HEK293 (cell line): Measurements from ENCODE around the gene RGS14.

ENCODE experiments used
- GLIS2 ChIP-seq: fragments of 450-650 bp; formaldehyde crosslinking; IDR thresholded peaks from 2 replicates; pipeline ENCODE4 v1.5.1; 2016; ENCODE audit warnings: missing biosample characterization, missing genetic modification characterization
- IKZF3 ChIP-seq: fragments of 450-650 bp; IDR thresholded peaks from 2 replicates; pipeline ENCODE4 v1.5.0; 2018; ENCODE audit warnings: missing biosample characterization, mild to moderate bottlenecking, missing genetic modification characterization, moderate library complexity
- KLF1 ChIP-seq: fragments of 450-650 bp; formaldehyde crosslinking; IDR thresholded peaks from 2 replicates; pipeline ENCODE4 v1.5.1; 2016; ENCODE audit warnings: missing biosample characterization, missing genetic modification characterization
- SALL2 ChIP-seq: fragments of 450-650 bp; formaldehyde crosslinking; IDR thresholded peaks from 2 replicates; pipeline ENCODE4 v1.5.0; 2017; ENCODE audit warnings: missing biosample characterization, mild to moderate bottlenecking, missing genetic modification characterization, borderline replicate concordance
- SCRT1 ChIP-seq: fragments of 450-650 bp; formaldehyde crosslinking; IDR thresholded peaks from 2 replicates; pipeline ENCODE4 v1.5.1; 2016; ENCODE audit warnings: missing biosample characterization, missing genetic modification characterization, borderline replicate concordance
- SP2 ChIP-seq: fragments of 450-650 bp; formaldehyde crosslinking; IDR thresholded peaks from 2 replicates; pipeline ENCODE4 v1.5.1; 2016; ENCODE audit warnings: missing biosample characterization, missing genetic modification characterization
- TCF7L2 ChIP-seq: IDR thresholded peaks from 2 replicates; pipeline ENCODE4 v1.6.1; 2011; ENCODE audit warnings: low read depth, mild to moderate bottlenecking, inconsistent platforms, low read length, moderate library complexity, borderline replicate concordance
- TRIM28 ChIP-seq: IDR thresholded peaks from 2 replicates; pipeline ENCODE4 v1.6.1; 2011; ENCODE audit warnings: low read length, control low read depth, borderline replicate concordance
- ZBTB20 ChIP-seq: fragments of 450-650 bp; formaldehyde crosslinking; IDR thresholded peaks from 2 replicates; pipeline ENCODE4 v1.5.1; 2016; ENCODE audit warnings: missing biosample characterization, missing genetic modification characterization
- ZBTB26 ChIP-seq: fragments of 450-650 bp; formaldehyde crosslinking; optimal IDR thresholded peaks from 2 replicates; pipeline ENCODE3; 2016; ENCODE audit warnings: missing biosample characterization, mild to moderate bottlenecking, missing genetic modification characterization
- ZBTB6 ChIP-seq: fragments of 450-650 bp; formaldehyde crosslinking; IDR thresholded peaks from 2 replicates; pipeline ENCODE4 v1.5.1; 2017; ENCODE audit warnings: missing biosample characterization, missing genetic modification characterization
- ZBTB7A ChIP-seq: fragments of 450-650 bp; formaldehyde crosslinking; IDR thresholded peaks from 2 replicates; pipeline ENCODE4 v1.5.1; 2016; ENCODE audit warnings: low read depth, missing biosample characterization, missing genetic modification characterization
- ZNF155 ChIP-seq: fragments of 450-650 bp; formaldehyde crosslinking; IDR thresholded peaks from 2 replicates; pipeline ENCODE4 v1.5.1; 2016; ENCODE audit warnings: missing biosample characterization, missing genetic modification characterization
- ZNF169 ChIP-seq: fragments of 450-650 bp; formaldehyde crosslinking; IDR thresholded peaks from 2 replicates; pipeline ENCODE4 v1.5.1; 2016; ENCODE audit warnings: missing biosample characterization, missing genetic modification characterization
- ZNF184 ChIP-seq: fragments of 450-650 bp; IDR thresholded peaks from 2 replicates; pipeline ENCODE4 v1.5.1; 2018; ENCODE audit warnings: missing biosample characterization, mild to moderate bottlenecking, missing genetic modification characterization
- ZNF214 ChIP-seq: fragments of 450-650 bp; formaldehyde crosslinking; IDR thresholded peaks from 2 replicates; pipeline ENCODE4 v1.5.1; 2017; ENCODE audit warnings: missing biosample characterization, mild to moderate bottlenecking, missing genetic modification characterization, borderline replicate concordance
- ZNF23 ChIP-seq: fragments of 450-650 bp; formaldehyde crosslinking; IDR thresholded peaks from 2 replicates; pipeline ENCODE4 v1.5.1; 2016; ENCODE audit warnings: missing biosample characterization, missing genetic modification characterization, borderline replicate concordance
- ZNF248 ChIP-seq: fragments of 450-650 bp; formaldehyde crosslinking; IDR thresholded peaks from 2 replicates; pipeline ENCODE4 v1.5.1; 2017; ENCODE audit warnings: missing biosample characterization, missing genetic modification characterization
- ZNF311 ChIP-seq: fragments of 450-650 bp; formaldehyde crosslinking; IDR thresholded peaks from 2 replicates; pipeline ENCODE4 v1.5.1; 2017; ENCODE audit warnings: missing biosample characterization, missing genetic modification characterization, borderline replicate concordance
- ZNF335 ChIP-seq: fragments of 450-650 bp; formaldehyde crosslinking; conservative IDR thresholded peaks from 2 replicates; pipeline ENCODE4 v1.5.1; 2016; ENCODE audit warnings: missing biosample characterization, missing genetic modification characterization
- ZNF391 ChIP-seq: fragments of 450-650 bp; formaldehyde crosslinking; IDR thresholded peaks from 2 replicates; pipeline ENCODE4 v1.5.1; 2016; ENCODE audit warnings: low read depth, missing biosample characterization, missing genetic modification characterization, borderline replicate concordance
- ZNF473 ChIP-seq: fragments of 450-650 bp; formaldehyde crosslinking; IDR thresholded peaks from 2 replicates; pipeline ENCODE4 v1.5.1; 2017; ENCODE audit warnings: missing biosample characterization, missing genetic modification characterization
- ZNF510 ChIP-seq: fragments of 450-650 bp; formaldehyde crosslinking; IDR thresholded peaks from 2 replicates; pipeline ENCODE4 v1.5.1; 2018; ENCODE audit warnings: mild to moderate bottlenecking, missing genetic modification characterization, missing biosample characterization; ENCODE audit not compliant: insufficient replicate concordance
- ZNF544 ChIP-seq: fragments of 450-650 bp; formaldehyde crosslinking; IDR thresholded peaks from 2 replicates; pipeline ENCODE4 v1.5.0; 2017; ENCODE audit warnings: missing biosample characterization, missing genetic modification characterization
- ZNF561 ChIP-seq: fragments of 450-650 bp; IDR thresholded peaks from 2 replicates; pipeline ENCODE4 v1.5.1; 2018; ENCODE audit warnings: missing biosample characterization, missing genetic modification characterization, borderline replicate concordance
- ZNF623 ChIP-seq: fragments of 450-650 bp; formaldehyde crosslinking; IDR thresholded peaks from 2 replicates; pipeline ENCODE4 v1.5.1; 2016; ENCODE audit warnings: missing biosample characterization, missing genetic modification characterization
- ZNF626 ChIP-seq: fragments of 450-650 bp; sonication (Bioruptor Pico); formaldehyde crosslinking; IDR thresholded peaks from 2 replicates; pipeline ENCODE4 v1.5.1; 2018; ENCODE audit warnings: missing biosample characterization, missing genetic modification characterization, inconsistent platforms
- ZNF654 ChIP-seq: fragments of 450-650 bp; formaldehyde crosslinking; IDR thresholded peaks from 2 replicates; pipeline ENCODE4 v1.5.1; 2016; ENCODE audit warnings: low read depth, missing biosample characterization, missing genetic modification characterization
- ZNF791 ChIP-seq: fragments of 450-650 bp; formaldehyde crosslinking; IDR thresholded peaks from 2 replicates; pipeline ENCODE4 v1.5.1; 2016; ENCODE audit warnings: missing biosample characterization, missing genetic modification characterization
- ZNF830 ChIP-seq: fragments of 450-650 bp; IDR thresholded peaks from 2 replicates; pipeline ENCODE4 v1.5.0; 2018; ENCODE audit warnings: missing biosample characterization, missing genetic modification characterization, low read depth, mild to moderate bottlenecking, moderate library complexity
- ZSCAN4 ChIP-seq: fragments of 450-650 bp; formaldehyde crosslinking; IDR thresholded peaks from 2 replicates; pipeline ENCODE4 v1.5.1; 2017; ENCODE audit warnings: missing biosample characterization, missing genetic modification characterization
- TF ChIP-seq, protein P1 (sequence below): fragments of 450-650 bp; formaldehyde crosslinking; IDR thresholded peaks from 2 replicates; pipeline ENCODE4 v1.5.1; 2017; ENCODE audit warnings: missing biosample characterization, missing genetic modification characterization
- TF ChIP-seq, protein P2 (sequence below): fragments of 450-650 bp; formaldehyde crosslinking; IDR thresholded peaks from 2 replicates; pipeline ENCODE4 v1.5.1; 2017; ENCODE audit warnings: missing biosample characterization, missing genetic modification characterization

The RGS14 gene

GRCh38 chr5:177403792-177404640 is 46.3 kb downstream of the RGS14 start (continued):
- TF ChIP-seq ZSCAN4 (tag by site-specific recombination): no peak
- TF ChIP-seq ZNF791: no peak
- TF ChIP-seq SALL2: no peak
- TF ChIP-seq ZNF654 (tag by site-specific recombination): peak; percentile 40
- peak; percentile 84 for TF ChIP-seq ZBTB26 (tag by site-specific recombination)
- TF ChIP-seq SP2 (tag by site-specific recombination): peak; percentile 62
- no peak for TF ChIP-seq ZNF510 (tag by site-specific recombination)
- TF ChIP-seq ZNF391 (tag by site-specific recombination): peak; percentile 14; the same call in 1 of the 2 replicates
- TF ChIP-seq ZNF623 (tag by site-specific recombination): 0 out of 2 replicates have a peak, but pooled peaks have one; percentile 10
- TF ChIP-seq ZNF473 (tag by site-specific recombination): peak; percentile 91; the same call in 1 of the 2 replicates
- TF ChIP-seq ZNF155 (tag by site-specific recombination): no peak
- TF ChIP-seq, protein P1, sequence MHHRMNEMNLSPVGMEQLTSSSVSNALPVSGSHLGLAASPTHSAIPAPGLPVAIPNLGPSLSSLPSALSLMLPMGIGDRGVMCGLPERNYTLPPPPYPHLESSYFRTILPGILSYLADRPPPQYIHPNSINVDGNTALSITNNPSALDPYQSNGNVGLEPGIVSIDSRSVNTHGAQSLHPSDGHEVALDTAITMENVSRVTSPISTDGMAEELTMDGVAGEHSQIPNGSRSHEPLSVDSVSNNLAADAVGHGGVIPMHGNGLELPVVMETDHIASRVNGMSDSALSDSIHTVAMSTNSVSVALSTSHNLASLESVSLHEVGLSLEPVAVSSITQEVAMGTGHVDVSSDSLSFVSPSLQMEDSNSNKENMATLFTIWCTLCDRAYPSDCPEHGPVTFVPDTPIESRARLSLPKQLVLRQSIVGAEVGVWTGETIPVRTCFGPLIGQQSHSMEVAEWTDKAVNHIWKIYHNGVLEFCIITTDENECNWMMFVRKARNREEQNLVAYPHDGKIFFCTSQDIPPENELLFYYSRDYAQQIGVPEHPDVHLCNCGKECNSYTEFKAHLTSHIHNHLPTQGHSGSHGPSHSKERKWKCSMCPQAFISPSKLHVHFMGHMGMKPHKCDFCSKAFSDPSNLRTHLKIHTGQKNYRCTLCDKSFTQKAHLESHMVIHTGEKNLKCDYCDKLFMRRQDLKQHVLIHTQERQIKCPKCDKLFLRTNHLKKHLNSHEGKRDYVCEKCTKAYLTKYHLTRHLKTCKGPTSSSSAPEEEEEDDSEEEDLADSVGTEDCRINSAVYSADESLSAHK: no peak
- no peak; the same call in 1 of the 2 replicates for TF ChIP-seq ZNF626
- peak; percentile 96 for TF ChIP-seq ZNF544 (tag by site-specific recombination)
- 0 out of 2 replicates have a peak, but pooled peaks have one; percentile 62 for TF ChIP-seq ZNF214 (tag by site-specific recombination)
- TF ChIP-seq ZBTB7A (tag by site-specific recombination): no peak; the same call in 1 of the 2 replicates
- no peak for TF ChIP-seq SCRT1
- TF ChIP-seq ZBTB20 (tag by site-specific recombination): peak; percentile 47
- TF ChIP-seq ZNF561 (tag by site-specific recombination): peak; percentile 97
- TF ChIP-seq ZNF169: no peak
- TF ChIP-seq TRIM28: no peak
- TF ChIP-seq ZBTB6 (tag by site-specific recombination): peak; percentile 67; the same call in 1 of the 2 replicates
- TF ChIP-seq GLIS2 (tag by site-specific recombination): peak; percentile 94
- TF ChIP-seq ZNF311 (tag by site-specific recombination): peak; percentile 65; the same call in 1 of the 2 replicates
- TF ChIP-seq IKZF3 (tag by site-specific recombination): 0 out of 2 replicates have a peak, but pooled peaks have one; percentile 15
- TF ChIP-seq, protein P2, sequence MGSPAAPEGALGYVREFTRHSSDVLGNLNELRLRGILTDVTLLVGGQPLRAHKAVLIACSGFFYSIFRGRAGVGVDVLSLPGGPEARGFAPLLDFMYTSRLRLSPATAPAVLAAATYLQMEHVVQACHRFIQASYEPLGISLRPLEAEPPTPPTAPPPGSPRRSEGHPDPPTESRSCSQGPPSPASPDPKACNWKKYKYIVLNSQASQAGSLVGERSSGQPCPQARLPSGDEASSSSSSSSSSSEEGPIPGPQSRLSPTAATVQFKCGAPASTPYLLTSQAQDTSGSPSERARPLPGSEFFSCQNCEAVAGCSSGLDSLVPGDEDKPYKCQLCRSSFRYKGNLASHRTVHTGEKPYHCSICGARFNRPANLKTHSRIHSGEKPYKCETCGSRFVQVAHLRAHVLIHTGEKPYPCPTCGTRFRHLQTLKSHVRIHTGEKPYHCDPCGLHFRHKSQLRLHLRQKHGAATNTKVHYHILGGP: peak; percentile 78
- peak; percentile 97 for TF ChIP-seq ZNF184 (tag by site-specific recombination)
- peak; percentile 59; the same call in 1 of the 2 replicates for TF ChIP-seq ZNF248 (tag by site-specific recombination)
- TF ChIP-seq ZNF830 (tag by site-specific recombination): no peak
- TF ChIP-seq KLF1 (tag by site-specific recombination): peak; percentile 77
- no peak for TF ChIP-seq ZNF23 (tag by site-specific recombination)
- TF ChIP-seq TCF7L2: no peak
- peak; percentile 96 for TF ChIP-seq ZNF335 (tag by site-specific recombination)
